Activated naive CD8-positive, alpha-beta T cell treated with anti-CD3 and anti-CD28 coated beads, Interleukin-2, amount 50 U/mL, for 16 hours (primary cell): ENCODE measurements around the gene DAB1.

ENCODE experiments used
- DNase-seq: peaks from one replicate; pipeline ENCODE4 v3.0.0-alpha.2; 2020; ENCODE audit warnings: low read depth, low spot score

DAB1 gene

GRCh38 chr1:57423656-57424211 is at the start of gene DAB1:
Gene DAB1 (minus strand): TSS chr1:57424060. CDS start chr1:57291030, 133,030 bp downstream.
- no peak for DNase-seq

GRCh38 chr1:57473448-57473847 is 49.6 kb upstream of the DAB1 start:
- DNase-seq: no peak

GRCh38 chr1:57471995-57472394 is 48.1 kb upstream of the DAB1 start:
- no peak for DNase-seq

GRCh38 chr1:57470036-57470435 is 46.2 kb upstream of the DAB1 start:
- DNase-seq: no peak

- no peak for DNase-seq
Observed at GRCh38 chr1:57468641-57469523, 45.0 kb upstream of the DAB1 start.

GRCh38 chr1:57467830-57468229 is 44.0 kb upstream of the DAB1 start:
- DNase-seq: no peak

GRCh38 chr1:57464756-57465155 is 40.9 kb upstream of the DAB1 start:
- no peak for DNase-seq

- DNase-seq: no peak
Observed at GRCh38 chr1:57463343-57463742, 39.5 kb upstream of the DAB1 start.

- no peak for DNase-seq
Observed at GRCh38 chr1:57461405-57461804, 37.5 kb upstream of the DAB1 start.

- DNase-seq: no peak
Observed at GRCh38 chr1:57451516-57451915, 27.7 kb upstream of the DAB1 start.

GRCh38 chr1:57450981-57451380 is 27.1 kb upstream of the DAB1 start:
- no peak for DNase-seq

- DNase-seq: no peak
Observed at GRCh38 chr1:57447551-57447950, 23.7 kb upstream of the DAB1 start.

- DNase-seq: no peak
Observed at GRCh38 chr1:57443004-57443403, 19.1 kb upstream of the DAB1 start.

GRCh38 chr1:57440096-57440495 is 16.2 kb upstream of the DAB1 start:
- no peak for DNase-seq

- DNase-seq: no peak
Observed at GRCh38 chr1:57431400-57431799, 7.5 kb upstream of the DAB1 start.

- DNase-seq: no peak
Observed at GRCh38 chr1:57424231-57425027, 569 bp upstream of the DAB1 start.

- no peak for DNase-seq
Observed at GRCh38 chr1:57423135-57423655, 665 bp downstream of the DAB1 start.

GRCh38 chr1:57422271-57423134 is 1.4 kb downstream of the DAB1 start:
- DNase-seq: no peak

GRCh38 chr1:57421806-57422205 is 2.1 kb downstream of the DAB1 start:
- no peak for DNase-seq

GRCh38 chr1:57420981-57421785 is 2.7 kb downstream of the DAB1 start:
- DNase-seq: no peak
